Muscle layer of colon (tissue), 2 donors: Measurements from ENCODE around the gene FAM170B.

Source experiments
- H3K27ac ChIP-seq: one replicate; pipeline ENCODE4 v1.7.0; 2013; ENCODE audit warnings: low read depth, mild to moderate bottlenecking, low read length, moderate library complexity
- H3K27me3 ChIP-seq, 2 donors: one replicate each; pipeline ENCODE4 v1.7.0; 2013; ENCODE audit warnings: low read length in 2 of 2, mild to moderate bottlenecking in 2 of 2; ENCODE audit not compliant: insufficient read depth in 2 of 2, control insufficient read depth in 1 of 2
- H3K36me3 ChIP-seq: one replicate; pipeline ENCODE4 v1.7.0; 2013; ENCODE audit warnings: mild to moderate bottlenecking, low read length; ENCODE audit not compliant: insufficient read depth
- H3K4me1 ChIP-seq: one replicate; pipeline ENCODE4 v1.7.0; 2013; ENCODE audit warnings: mild to moderate bottlenecking, low read length; ENCODE audit not compliant: insufficient read depth
- H3K4me3 ChIP-seq, 2 donors: one replicate each; pipeline ENCODE4 v1.7.0; 2013; ENCODE audit warnings: low read length in 2 of 2, low read depth in 1 of 2, mild to moderate bottlenecking in 1 of 2, moderate library complexity in 1 of 2
- H3K9ac ChIP-seq: one replicate; pipeline ENCODE4 v1.7.0; 2013; ENCODE audit warnings: low read length
- H3K9me3 ChIP-seq: one replicate; pipeline ENCODE4 v1.7.0; 2013; ENCODE audit warnings: mild to moderate bottlenecking, low read length
- donor health status: abdominal sarcoma.
- donor health status: Adenocarcinoma of cecum.

FAM170B gene

DNA sequence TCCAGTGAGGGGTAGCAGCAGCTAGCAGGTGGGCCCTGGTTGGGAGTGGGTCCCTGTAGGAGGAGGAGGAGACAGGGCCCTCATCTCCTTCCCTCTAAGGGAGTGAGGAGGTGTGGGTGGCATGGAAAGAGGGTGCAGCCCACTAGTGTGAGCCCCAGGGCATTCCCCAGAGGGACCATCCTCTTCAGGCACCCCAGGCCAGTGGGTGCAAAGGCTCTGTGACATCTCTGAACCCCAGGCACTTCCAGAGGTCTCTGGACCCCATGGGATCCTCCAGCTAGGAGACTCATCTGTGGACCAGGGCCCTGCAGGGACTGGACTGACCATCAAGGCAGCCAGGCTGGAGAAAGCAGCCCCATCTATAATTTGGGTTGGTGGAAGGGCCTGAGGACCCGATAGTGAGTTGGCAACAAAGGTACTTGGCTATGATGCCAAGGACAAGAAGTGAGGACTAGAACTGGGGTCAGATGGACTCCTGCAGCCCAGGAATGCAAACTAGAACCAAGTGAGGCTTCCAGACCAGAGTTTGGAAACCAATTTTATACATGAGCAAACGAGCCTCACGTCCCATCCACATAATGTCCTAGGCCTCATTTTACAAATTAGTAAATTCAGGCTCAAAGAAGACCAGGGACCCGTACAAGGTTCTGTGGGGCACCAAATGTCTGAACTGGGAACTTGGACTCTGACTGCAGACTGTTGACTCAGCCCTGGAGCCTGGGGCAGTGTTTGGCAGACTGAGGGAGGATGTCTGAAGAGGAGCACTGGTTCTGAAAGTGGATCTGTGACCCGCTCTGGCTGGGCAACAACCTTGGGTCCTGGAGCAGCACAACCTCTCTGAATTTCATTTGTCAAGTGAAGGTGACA lies 17.1 kb downstream of the FAM170B start:
- H3K4me1 ChIP-seq = peaks cover 21% of the 10 kb centered on the region
- no peaks in the 10 kb centered on the region for H3K9me3 ChIP-seq
- H3K27ac ChIP-seq = no peak overlapping the region
- H3K4me3 ChIP-seq = no peak overlapping the region
- H3K27me3 ChIP-seq = no peaks in the 10 kb centered on the region
- no peak overlapping the region for H3K9ac ChIP-seq
- no peaks in the 10 kb centered on the region for H3K36me3 ChIP-seq

DNA sequence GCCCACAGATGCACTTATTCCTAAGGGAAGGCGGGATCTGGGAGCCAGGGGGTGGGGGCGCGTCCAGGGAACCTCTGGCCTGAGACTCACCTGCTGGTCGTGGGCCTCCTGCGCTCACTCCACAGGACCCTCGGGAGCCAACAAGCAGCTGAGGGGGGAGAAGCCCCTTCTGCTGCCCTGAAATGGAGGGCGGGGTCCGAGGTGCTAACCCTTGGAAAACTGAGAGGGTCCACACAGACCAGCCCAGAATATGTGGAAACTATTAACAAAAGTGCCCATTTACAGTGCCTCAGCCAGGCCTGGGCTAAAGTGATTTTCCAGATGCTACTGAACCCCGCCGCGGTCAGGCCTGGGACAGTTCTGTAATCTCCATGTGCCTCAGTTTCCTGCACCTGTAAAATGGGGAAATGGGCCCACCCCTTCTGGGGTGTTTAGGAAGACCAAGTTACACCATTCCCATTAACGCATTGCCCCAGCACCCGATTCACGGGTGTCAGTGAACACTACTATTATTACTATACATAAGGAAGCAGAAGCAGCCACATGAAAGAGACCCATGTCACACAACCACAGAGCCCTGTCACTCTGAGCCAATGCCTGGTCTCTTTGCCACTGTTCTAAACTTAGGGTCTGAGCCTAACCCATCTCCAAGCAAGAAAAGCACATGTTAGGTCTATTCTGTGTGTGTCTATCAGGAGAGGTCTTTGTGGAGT lies 17.9 kb downstream of the FAM170B start:
- Histone ChIP-seq H3K9me3 (no peaks in the 10 kb centered on the region), H3K4me3 (peak overlapping the region in 1 of 2 donors; percentile 45), H3K27ac (no peak overlapping the region), H3K27me3 (no peaks in the 10 kb centered on the region), H3K36me3 (no peaks in the 10 kb centered on the region), H3K9ac (no peak overlapping the region), H3K4me1 (peaks cover 24% of the 10 kb centered on the region)

DNA sequence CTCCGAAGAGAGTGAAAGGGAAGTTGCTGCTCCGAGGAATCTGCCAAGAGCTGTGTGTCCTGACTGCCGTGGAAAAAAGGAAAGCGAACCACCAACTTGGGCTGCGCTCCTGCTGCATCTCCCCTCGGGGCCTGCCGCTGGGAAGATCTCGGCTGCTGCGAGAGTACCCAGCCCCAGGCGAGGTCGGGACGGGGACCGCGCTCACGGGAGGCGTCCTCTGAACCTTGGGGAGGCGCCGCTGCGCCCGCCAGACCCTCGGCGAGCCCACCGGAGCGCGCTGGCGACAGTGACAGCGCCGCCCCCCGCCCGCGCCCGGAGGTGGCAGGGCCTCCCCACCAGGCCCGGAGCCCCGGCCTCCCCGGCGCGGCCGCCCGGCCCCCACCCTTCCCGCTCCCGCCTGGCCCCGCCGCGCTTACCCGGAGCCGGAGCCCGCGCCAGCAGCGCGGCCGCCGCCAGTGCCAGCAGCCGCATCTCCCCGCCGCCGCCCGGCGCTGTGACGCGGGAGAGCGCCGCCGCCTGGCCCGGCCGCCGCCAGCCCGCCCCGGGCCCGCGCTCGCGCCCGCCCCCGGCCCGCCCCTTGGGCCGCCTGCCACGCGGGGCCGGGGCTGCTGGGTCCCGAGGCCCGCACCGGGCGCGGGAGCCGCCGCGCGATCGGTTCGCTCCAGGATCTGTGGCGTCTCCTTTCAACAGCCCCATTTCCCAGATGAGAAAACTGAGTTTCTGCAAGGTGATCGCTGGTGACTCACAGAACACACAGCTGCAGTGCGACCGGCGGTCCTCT lies 18.6 kb downstream of the FAM170B start, which contains the start of gene VSTM4:
VSTM4 (minus strand) TSS at position 508 of the 781 bp plus-strand sequence; CDS start at position 471, 37 bp downstream.
- H3K4me1 ChIP-seq = peaks cover 27% of the 10 kb centered on the region
- no peaks in the 10 kb centered on the region for H3K36me3 ChIP-seq
- peak within 1 kb of the TSS; percentile 68 for H3K9ac ChIP-seq
- no peaks in the 10 kb centered on the region for H3K9me3 ChIP-seq
- H3K27me3 ChIP-seq = no peaks in the 10 kb centered on the region
- peak within 1 kb of the TSS; percentile 52 to 71 for H3K4me3 ChIP-seq
- H3K27ac ChIP-seq = peak within 1 kb of the TSS; percentile 59

GRCh38 chr10:49114718-49115014 lies 19.2 kb downstream of the FAM170B start:
- Histone ChIP-seq H3K4me3 (peak overlapping the region; percentile 52 to 71), H3K27me3 (no peaks in the 10 kb centered on the region), H3K9ac (peak overlapping the region; percentile 68), H3K4me1 (peaks cover 33% of the 10 kb centered on the region), H3K27ac (peak overlapping the region; percentile 59), H3K36me3 (no peaks in the 10 kb centered on the region), H3K9me3 (no peaks in the 10 kb centered on the region)

DNA sequence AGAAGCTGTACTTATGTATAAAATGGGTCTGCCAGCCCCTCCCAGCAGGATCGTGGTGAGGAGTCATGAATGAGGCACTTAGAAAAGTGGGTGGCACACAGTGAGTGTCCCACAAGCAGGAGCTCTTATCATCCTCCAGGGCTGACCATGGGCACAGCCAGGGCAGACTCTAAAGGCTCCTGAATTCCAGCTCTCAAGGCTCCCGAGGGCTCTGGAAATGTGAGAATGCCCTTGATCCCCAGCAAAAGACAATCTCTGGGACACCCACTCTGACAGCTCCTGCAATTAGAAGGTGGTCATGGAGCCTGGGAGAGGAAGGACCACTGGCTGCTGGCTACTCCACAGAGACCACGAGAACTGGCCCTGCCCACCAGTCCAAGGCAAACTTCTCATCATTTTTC lies 20.1 kb downstream of the FAM170B start:
- H3K27me3 ChIP-seq = no peaks in the 10 kb centered on the region
- no peak overlapping the region for H3K27ac ChIP-seq
- H3K4me1 ChIP-seq = peaks cover 42% of the 10 kb centered on the region
- no peaks in the 10 kb centered on the region for H3K9me3 ChIP-seq
- H3K36me3 ChIP-seq = no peaks in the 10 kb centered on the region
- peak overlapping the region; percentile 68 for H3K9ac ChIP-seq
- H3K4me3 ChIP-seq = peak overlapping the region in 1 of 2 donors; percentile 71

- Histone ChIP-seq H3K27ac (no peak overlapping the region), H3K4me1 (peaks cover 48% of the 10 kb centered on the region), H3K36me3 (no peaks in the 10 kb centered on the region), H3K27me3 (no peaks in the 10 kb centered on the region), H3K4me3 (no peak overlapping the region), H3K9me3 (no peaks in the 10 kb centered on the region), H3K9ac (no peak overlapping the region)
Observed at GRCh38 chr10:49112851-49113250, 21.0 kb downstream of the FAM170B start.

DNA sequence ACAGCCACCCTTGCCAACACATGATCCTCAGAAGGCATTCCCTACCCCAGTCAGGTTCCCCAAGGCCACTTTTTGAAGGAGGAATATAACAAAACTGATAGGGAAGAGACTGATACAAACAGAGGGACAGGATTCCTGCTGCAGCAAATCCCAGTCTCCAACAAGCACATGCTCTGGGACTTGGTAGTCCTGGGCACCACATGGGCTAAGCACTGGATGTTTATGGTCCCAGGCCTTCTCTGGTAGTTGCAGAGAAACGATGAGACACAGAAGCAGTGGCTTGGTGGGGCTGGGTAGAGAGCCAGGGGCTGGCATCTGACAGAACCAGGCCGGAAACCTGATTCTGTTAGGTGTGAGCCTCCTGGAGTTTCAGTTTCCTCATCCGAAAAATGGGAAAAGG lies 21.7 kb downstream of the FAM170B start:
- H3K27ac ChIP-seq = no peak overlapping the region
- H3K27me3 ChIP-seq = no peaks in the 10 kb centered on the region
- H3K36me3 ChIP-seq = no peaks in the 10 kb centered on the region
- H3K9me3 ChIP-seq = no peaks in the 10 kb centered on the region
- no peak overlapping the region for H3K9ac ChIP-seq
- H3K4me1 ChIP-seq = peaks cover 56% of the 10 kb centered on the region
- no peak overlapping the region for H3K4me3 ChIP-seq

GRCh38 chr10:49111320-49111698 lies 22.5 kb downstream of the FAM170B start:
- H3K9me3 ChIP-seq = no peaks in the 10 kb centered on the region
- H3K9ac ChIP-seq = no peak overlapping the region
- H3K4me3 ChIP-seq = no peak overlapping the region
- H3K4me1 ChIP-seq = peaks cover 64% of the 10 kb centered on the region
- H3K36me3 ChIP-seq = no peaks in the 10 kb centered on the region
- H3K27me3 ChIP-seq = no peaks in the 10 kb centered on the region
- no peak overlapping the region for H3K27ac ChIP-seq

DNA sequence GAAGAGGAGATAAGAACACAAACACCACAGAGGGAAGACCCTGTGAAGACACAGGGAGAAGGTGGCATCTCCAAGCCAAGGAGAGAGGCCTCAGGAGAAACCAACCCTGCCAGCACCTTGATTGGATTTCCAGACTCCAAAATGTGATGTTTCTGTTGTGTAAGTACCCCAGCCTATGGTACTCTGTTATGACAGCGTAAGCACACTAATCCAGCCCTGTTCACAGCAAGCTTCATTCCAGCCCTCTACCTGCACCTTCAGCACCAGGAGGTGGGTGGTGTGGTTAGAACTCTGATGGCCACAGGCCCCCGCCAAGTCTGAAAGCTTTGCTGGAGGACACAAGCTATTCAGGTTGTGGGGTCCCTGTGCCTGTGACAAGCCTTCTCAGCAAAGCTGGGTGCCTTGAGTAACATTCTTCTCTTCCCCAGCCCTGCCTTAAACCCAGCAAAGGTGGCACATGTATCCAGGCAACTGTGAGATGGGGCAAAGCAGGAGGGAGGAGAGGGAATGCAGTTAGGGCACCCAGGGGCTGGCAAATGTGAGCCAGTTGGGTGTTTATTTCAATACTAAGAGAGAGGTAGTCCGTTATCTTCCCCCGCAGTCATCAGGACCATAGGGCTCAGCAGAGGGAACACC lies 23.0 kb downstream of the FAM170B start:
- Histone ChIP-seq H3K9me3 (no peaks in the 10 kb centered on the region), H3K4me1 (peaks cover 69% of the 10 kb centered on the region), H3K9ac (no peak overlapping the region), H3K36me3 (no peaks in the 10 kb centered on the region), H3K27me3 (no peaks in the 10 kb centered on the region), H3K4me3 (no peak overlapping the region), H3K27ac (no peak overlapping the region)

- Histone ChIP-seq H3K4me1 (peaks cover 76% of the 10 kb centered on the region), H3K27me3 (no peaks in the 10 kb centered on the region), H3K27ac (no peak overlapping the region), H3K36me3 (no peaks in the 10 kb centered on the region), H3K4me3 (no peak overlapping the region), H3K9me3 (no peaks in the 10 kb centered on the region), H3K9ac (no peak overlapping the region)
Observed at GRCh38 chr10:49109669-49110340, 24.0 kb downstream of the FAM170B start.
